Articular chondrocyte of knee joint (primary cell): ENCODE data around the gene MYL3. TPM values are rescaled to one million over a fixed set of nuclear protein-coding genes. Genes with fewer than 3 reads are reported as not detected.

ENCODE experiments used
- total RNA-seq: library from RNA; depleted of rRNA; stranded (reverse); fragments of >200 nt; gene quantifications from 2 replicates; pipeline ENCODE4 v1.2.3, GENCODE V29; 2012

Gene MYL3
- 0.65 TPM in 1 of 2 replicates, not detected in the other for total RNA-seq

GRCh38 chr3:46863261-46863782 is at the start of gene MYL3:
MYL3 (minus strand) TSS chr3:46863444; CDS start chr3:46863390, 54 bp downstream.

GRCh38 chr3:46877406-46878125 is 14.3 kb upstream of the MYL3 start, which contains the start of gene PTH1R:
PTH1R (plus strand) TSS chr3:46877721; CDS start chr3:46883560, 5,839 bp downstream.

Other genes starting within 250 kb of the MYL3 start
- 4.9 and 6.8 TPM in 2 replicates for gene ALS2CL, start 169.8 kb downstream of the MYL3 start, total RNA-seq
- 0.26 and 0.32 TPM in 2 replicates for gene TMIE, start 162.1 kb downstream of the MYL3 start, total RNA-seq
- under 0.01 TPM in 1 of 2 replicates, not detected in the other for gene PRSS50, start 145.6 kb downstream of the MYL3 start, total RNA-seq
- 1.8 and 3.0 TPM in 2 replicates for gene PTH1R, start 14.3 kb upstream of the MYL3 start, total RNA-seq
- gene CCDC12, start 113.3 kb upstream of the MYL3 start, total RNA-seq, result 17.6 and 22.5 TPM in 2 replicates
- 2.7 and 3.7 TPM in 2 replicates for gene NBEAL2, start 116.2 kb upstream of the MYL3 start, total RNA-seq